Aorta (tissue), 5 donors: ENCODE data around the gene AKAP7. TPM values are rescaled to one million over a fixed set of nuclear protein-coding genes. Genes with fewer than 3 reads are reported as not detected.

Experiments
- ATAC-seq: fragments of 200-7000 bp; cut with Tn5 transposase; one replicate; pipeline ENCODE4 v1.9.1; 2022; ENCODE audit warnings: moderate library complexity; ENCODE audit not compliant: low FRiP score
- DNase-seq, 2 donors: peaks; one replicate each; pipeline ENCODE4 v3.0.0-alpha.2; 2020
- H3K27ac ChIP-seq, 2 donors: one replicate each; pipeline ENCODE4 v1.5.1; 2013; ENCODE audit warnings: low read length in 2 of 2, mild to moderate bottlenecking in 2 of 2, moderate library complexity in 2 of 2, control low read depth in 1 of 2, inconsistent platforms in 1 of 2, low read depth in 1 of 2
- H3K27me3 ChIP-seq, 2 donors: one replicate each; pipeline ENCODE4 v1.6.1; 2013; ENCODE audit warnings: control low read depth in 1 of 2, low read length in 1 of 2, mild to moderate bottlenecking in 1 of 2, moderate library complexity in 1 of 2; ENCODE audit not compliant: insufficient read depth in 2 of 2, control insufficient read depth in 1 of 2
- H3K36me3 ChIP-seq, 2 donors: one replicate each; pipeline ENCODE4 v1.6.1; 2013; ENCODE audit warnings: control low read depth in 1 of 2, low read length in 1 of 2, mild to moderate bottlenecking in 1 of 2; ENCODE audit not compliant: insufficient read depth in 2 of 2, control insufficient read depth in 1 of 2
- H3K4me1 ChIP-seq, 2 donors: one replicate each; pipeline ENCODE4 v1.6.1; 2013; ENCODE audit warnings: low read length in 2 of 2, control low read depth in 1 of 2, mild to moderate bottlenecking in 1 of 2, moderate library complexity in 1 of 2; ENCODE audit not compliant: insufficient read depth in 2 of 2, control insufficient read depth in 1 of 2
- H3K4me3 ChIP-seq, 2 donors: one replicate each; pipeline ENCODE4 v1.5.1; 2013; ENCODE audit warnings: low read length in 2 of 2, control low read depth in 1 of 2, mild to moderate bottlenecking in 1 of 2
- H3K9me3 ChIP-seq: one replicate; pipeline ENCODE4 v1.6.1; 2013; ENCODE audit warnings: mild to moderate bottlenecking, low read length; ENCODE audit not compliant: control insufficient read depth
- WGBS, 2 donors: extraction: QIAGEN DNeasy Blood & Tissue Kit; methylation state at CpG; one replicate each; pipeline ENCODE4 v1.1.7; 2013; 5-methylcytosine and 5-hydroxymethylcytosine counted together
- intact Hi-C, 2 donors: fragments of 100-400 bp; cut with DNase I; formaldehyde crosslinking; loops; one replicate each; pipeline versions ENCODE4 v1.14.2 to v1.15.0; 2022
- polyA plus RNA-seq, 2 donors: library from polyadenylated mRNA; stranded (reverse); fragments of 200-250 nt; gene quantifications; one replicate each; pipeline ENCODE4 v1.2.3, GENCODE V29; 2013
- total RNA-seq, 2 donors: library from RNA; stranded (reverse); fragmentation: NEBNext Ultra II Directional; extraction: Animal tissue kit (Norgen Biotek cat#: 25700); gene quantifications; one replicate each; pipeline ENCODE4 v1.2.1, GENCODE V29; 2021
- donor health status: healthy with polysubstance abuse.
- donor health status: Bipolar disorder and iron deficiency.
- donor health status: DM: no; HTN: no; CAD: no.
- donor health status: DM: no; HTN: no; CAD: no.
- donor health status: DM: yes; HTN: yes; CAD: no.

AKAP7 gene
- total and polyA plus RNA-seq, 4 donors: 5.4 to 9.1 (median 7.6) TPM

DNA sequence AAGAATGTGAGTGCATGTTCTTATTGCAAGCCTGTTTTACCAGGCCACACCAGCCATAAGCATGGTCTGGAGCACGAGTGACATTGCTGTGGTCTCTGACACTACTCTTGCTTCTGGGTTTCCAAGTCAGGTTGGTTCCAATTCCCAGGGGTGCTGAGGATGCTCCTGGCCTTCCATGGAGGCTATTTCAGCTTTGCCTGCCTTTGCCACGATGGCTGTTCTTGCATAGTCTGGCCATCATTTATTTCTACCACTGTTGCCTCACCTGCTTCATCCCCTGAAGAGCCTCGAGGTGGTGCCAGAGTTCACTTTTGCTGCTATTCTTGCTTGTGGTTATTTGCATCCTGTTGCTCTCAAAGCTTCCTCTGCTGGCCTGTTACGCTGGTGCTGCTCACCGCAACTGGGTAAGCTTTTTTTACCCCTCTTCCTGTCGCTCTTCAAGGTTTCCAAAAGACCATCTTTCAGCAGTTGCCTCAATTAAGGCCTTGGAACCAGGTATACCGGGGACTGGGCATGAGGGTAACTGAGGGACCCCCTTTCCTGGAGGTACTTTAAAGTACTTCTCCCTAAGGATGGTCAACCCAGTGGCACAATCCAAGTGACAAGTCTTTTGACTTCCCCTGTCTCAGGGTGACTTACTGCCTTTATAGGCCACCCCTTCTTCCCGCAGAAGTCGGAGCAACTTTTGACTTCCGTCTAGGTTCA is 64.5 kb downstream of the AKAP7 start:
- WGBS, 2 donors: 66 to 67% methylated on average over 10 of the region's 10 CpGs
- no peaks in the 10 kb centered on the region for H3K4me1 ChIP-seq
- no peaks in the 10 kb centered on the region for H3K9me3 ChIP-seq
- H3K27me3 ChIP-seq: no peaks in the 10 kb centered on the region
- ATAC-seq: no peak
- peaks cover 0 to 2% of the 10 kb centered on the region in 2 donors for H3K36me3 ChIP-seq
- intact Hi-C loops: no loop called here
- no peak overlapping the region for H3K27ac ChIP-seq
- DNase-seq: peak in 1 of 2 donors; percentile 54
- H3K4me3 ChIP-seq: no peak overlapping the region

DNA sequence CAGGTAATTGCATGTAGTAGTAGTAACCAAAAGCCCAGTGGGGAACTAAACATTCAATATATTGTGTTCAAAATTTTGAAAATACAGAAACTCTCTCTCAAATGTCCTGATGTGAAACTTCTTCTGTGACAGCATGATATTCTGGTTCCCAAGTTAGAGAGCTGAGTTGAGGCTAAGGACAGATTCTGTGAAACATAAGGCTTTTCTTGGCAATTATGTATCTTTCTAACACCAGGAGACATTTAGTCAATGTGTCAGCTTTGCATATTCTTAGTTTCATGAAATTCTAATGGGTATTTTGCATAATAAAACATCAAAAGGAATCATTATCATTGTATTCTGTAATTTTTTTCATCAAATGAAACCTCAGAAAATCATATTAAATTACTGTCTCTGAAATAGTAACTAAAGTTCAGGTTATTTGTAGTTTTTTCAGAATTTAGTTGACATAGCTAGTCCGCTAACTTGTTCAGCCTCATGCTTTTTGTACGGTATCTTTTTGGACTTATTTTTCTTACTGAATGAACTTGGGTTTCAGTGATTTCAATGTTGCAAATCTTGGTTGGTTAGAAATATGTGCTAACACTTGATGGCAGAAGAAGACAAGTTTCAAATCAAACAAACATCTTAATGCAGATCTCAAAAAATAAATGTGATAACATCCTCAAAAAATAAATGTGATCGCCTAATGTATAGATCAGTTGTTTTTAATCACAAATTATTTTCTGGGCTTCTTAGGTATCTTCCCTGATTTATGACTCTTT is 70.4 kb downstream of the AKAP7 start:
- H3K36me3 ChIP-seq: peaks cover 2% of the 10 kb centered on the region in 2 donors
- DNase-seq: no peak
- H3K27me3 ChIP-seq: no peaks in the 10 kb centered on the region
- ATAC-seq: no peak
- H3K27ac ChIP-seq: no peak overlapping the region
- intact Hi-C loops: no loop called here
- H3K9me3 ChIP-seq: no peaks in the 10 kb centered on the region
- H3K4me1 ChIP-seq: no peaks in the 10 kb centered on the region
- no peak overlapping the region for H3K4me3 ChIP-seq
- WGBS, 2 donors: 80 to 81% methylated on average over 3 of the region's 3 CpGs

DNA sequence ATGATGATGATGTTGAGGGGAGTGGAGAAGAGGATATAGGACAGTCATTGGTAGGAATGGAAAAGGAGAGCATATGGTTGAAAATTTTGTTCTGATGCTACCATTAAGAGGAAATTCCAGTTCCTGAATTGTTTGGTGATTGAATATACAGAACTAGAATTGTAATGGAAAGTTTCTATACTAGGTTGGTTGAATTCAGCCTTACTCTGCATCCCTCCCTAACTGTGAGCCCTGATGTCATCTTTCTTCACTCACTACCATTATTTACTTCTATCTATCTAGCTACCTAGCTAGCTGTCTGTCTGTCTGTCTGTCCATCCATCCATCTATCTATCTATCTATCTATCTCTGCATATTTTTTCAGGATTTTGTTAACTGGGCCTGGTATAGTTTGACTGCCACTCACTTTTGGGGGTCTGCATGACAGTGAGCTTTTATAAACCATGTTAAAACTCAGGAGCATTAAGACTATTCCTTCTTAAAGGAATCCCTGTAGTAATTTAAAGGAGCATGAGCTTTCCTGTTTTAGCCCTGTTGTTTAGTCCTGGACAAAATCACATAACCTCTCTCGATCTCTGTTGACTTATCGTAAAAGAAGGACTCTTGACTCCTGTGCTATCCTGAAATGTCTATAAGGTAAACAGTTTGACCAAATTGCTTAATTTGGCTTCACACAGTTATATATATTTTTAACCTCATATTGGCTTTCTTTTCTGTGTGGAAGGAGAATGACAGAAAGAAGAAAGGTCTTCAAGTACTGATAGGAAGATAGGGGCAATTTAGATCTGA is 71.4 kb downstream of the AKAP7 start:
- DNase-seq (no peak), ATAC-seq (no peak)
- H3K4me3 ChIP-seq: no peak overlapping the region
- peaks cover 0 to 5% of the 10 kb centered on the region in 2 donors for H3K36me3 ChIP-seq
- H3K9me3 ChIP-seq: no peaks in the 10 kb centered on the region
- H3K4me1 ChIP-seq: no peaks in the 10 kb centered on the region
- intact Hi-C loops: no loop called here
- no peak overlapping the region for H3K27ac ChIP-seq
- WGBS, 2 donors: 95 to 97% methylated on average over 2 of the region's 2 CpGs
- H3K27me3 ChIP-seq: no peaks in the 10 kb centered on the region

DNA sequence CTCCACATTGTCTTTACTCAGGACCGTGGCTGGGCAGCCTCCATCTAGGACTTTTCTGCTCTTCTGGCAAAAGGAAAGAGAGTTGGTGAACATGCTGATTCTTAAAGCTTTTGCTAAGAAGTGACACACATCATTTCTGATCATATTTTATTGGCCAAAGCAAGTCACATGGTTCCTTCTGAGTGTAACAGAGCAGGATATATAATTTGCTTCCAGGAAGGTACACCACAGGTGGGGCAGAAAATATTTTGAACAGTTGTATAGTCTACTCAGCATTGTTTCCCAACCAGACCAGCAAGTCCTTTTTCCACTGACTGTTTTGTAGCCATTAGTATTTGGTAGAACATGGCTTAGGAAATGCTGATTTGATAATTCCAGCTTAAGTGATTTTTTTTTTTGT is 73.5 kb downstream of the AKAP7 start:
- Histone ChIP-seq H3K27ac (no peak overlapping the region), H3K36me3 (peaks cover 0 to 5% of the 10 kb centered on the region in 2 donors), H3K27me3 (no peaks in the 10 kb centered on the region), H3K4me1 (no peaks in the 10 kb centered on the region), H3K4me3 (no peak overlapping the region), H3K9me3 (no peaks in the 10 kb centered on the region)
- intact Hi-C loops: no loop called here
- no peak for ATAC-seq
- 63 to 68% methylated on average over 1 of the region's 1 CpG for WGBS, 2 donors
- no peak for DNase-seq

DNA sequence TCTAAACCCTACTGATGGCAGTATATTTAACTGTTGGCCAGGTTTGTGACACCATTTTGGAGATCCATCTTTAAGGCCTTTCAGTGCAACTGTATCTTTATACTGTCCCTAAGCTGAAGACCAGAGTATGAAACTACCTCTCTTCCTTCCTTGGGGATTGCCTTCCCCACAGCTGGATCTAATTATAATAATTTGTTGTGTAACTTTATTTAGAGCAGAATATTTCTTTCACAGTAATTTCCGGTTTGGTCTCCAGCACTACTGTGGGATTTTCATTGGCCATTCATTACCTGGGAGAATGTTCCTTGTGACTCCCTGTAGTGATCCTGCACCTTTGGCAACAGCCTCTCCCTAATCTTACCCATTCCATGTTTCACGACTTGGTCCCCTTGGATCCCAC is 75.2 kb downstream of the AKAP7 start:
- H3K36me3 ChIP-seq: peaks cover 0 to 5% of the 10 kb centered on the region in 2 donors
- no peak for DNase-seq
- H3K27ac ChIP-seq: no peak overlapping the region
- no peak overlapping the region for H3K4me3 ChIP-seq
- intact Hi-C loops: no loop called here
- H3K9me3 ChIP-seq: no peaks in the 10 kb centered on the region
- WGBS, 2 donors: 88 to 92% methylated on average over 2 of the region's 2 CpGs
- H3K4me1 ChIP-seq: no peaks in the 10 kb centered on the region
- ATAC-seq: no peak
- no peaks in the 10 kb centered on the region for H3K27me3 ChIP-seq

DNA sequence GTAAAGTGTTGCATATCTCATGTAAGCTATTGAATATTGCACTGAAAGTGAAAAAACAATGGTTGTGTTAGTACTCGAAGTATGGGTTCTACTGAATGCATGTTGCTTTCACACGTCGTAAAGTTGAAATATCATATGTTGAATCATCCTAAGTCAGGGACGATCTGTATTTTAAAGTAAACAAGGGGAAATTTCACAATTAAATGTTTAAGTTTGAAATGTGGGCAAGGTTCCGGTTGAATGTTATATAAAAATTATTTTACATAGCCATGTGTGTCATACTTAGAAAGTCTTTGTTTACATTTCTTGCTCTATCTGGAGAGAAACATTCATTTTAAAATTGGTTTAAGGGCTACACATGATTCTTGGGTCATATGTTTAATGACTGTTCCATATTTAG is 76.8 kb downstream of the AKAP7 start:
- Histone ChIP-seq H3K9me3 (no peaks in the 10 kb centered on the region), H3K27ac (no peak overlapping the region), H3K4me1 (no peaks in the 10 kb centered on the region), H3K36me3 (peaks cover 0 to 5% of the 10 kb centered on the region in 2 donors), H3K4me3 (no peak overlapping the region), H3K27me3 (no peaks in the 10 kb centered on the region)
- DNase-seq (no peak), ATAC-seq (no peak)
- intact Hi-C loops: no loop called here
- 74 to 76% methylated on average over 5 of the region's 5 CpGs for WGBS, 2 donors

DNA sequence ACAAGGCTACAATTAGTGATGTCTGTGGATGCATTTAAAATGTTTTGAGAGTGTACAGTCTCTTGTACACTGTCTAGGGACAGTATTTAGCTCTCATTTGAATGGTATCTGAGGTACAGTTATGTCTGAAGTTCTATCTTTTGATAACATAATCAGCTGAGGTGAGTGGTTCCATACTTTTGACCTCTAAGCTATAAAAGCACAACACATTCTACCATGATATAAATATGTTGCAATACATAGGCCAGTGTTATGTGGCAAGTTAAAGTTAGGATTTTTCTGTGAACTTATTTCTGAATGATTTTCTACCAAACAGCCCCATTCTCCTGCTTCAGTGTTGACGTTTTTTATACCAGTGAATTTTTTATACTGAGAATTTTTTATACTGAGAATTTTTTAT is 77.6 kb downstream of the AKAP7 start:
- 70 to 74% methylated on average over 1 of the region's 1 CpG for WGBS, 2 donors
- no peak overlapping the region for H3K4me3 ChIP-seq
- H3K4me1 ChIP-seq: no peaks in the 10 kb centered on the region
- H3K36me3 ChIP-seq: peaks cover 0 to 5% of the 10 kb centered on the region in 2 donors
- no peak for ATAC-seq
- intact Hi-C loops: no loop called here
- H3K27ac ChIP-seq: no peak overlapping the region
- no peaks in the 10 kb centered on the region for H3K27me3 ChIP-seq
- DNase-seq: no peak
- no peaks in the 10 kb centered on the region for H3K9me3 ChIP-seq

DNA sequence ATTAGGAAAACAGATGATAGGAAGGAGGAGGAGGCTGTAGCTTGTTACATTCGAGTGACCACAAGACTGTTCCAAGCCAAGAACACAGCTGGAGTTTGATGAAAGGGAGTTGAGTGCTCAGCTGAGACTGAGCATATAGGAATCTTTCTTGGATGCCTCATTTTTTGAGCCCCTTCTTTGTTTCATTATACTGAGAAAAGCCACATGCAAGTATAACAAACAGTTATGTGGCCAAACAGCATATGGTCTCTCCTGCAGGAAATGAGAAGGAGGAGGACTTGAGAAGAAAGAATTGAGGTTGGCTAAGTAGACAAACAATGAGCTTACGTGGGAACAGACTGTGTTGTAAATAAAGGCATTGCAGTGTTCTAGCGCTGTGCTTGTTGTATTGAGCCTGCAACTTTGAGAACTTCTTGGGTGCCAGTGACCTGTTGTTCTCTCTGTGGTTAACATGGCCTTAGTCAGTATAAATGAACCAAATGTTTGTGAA is 78.3 kb downstream of the AKAP7 start:
- intact Hi-C loops: no loop called here
- Histone ChIP-seq H3K4me1 (no peaks in the 10 kb centered on the region), H3K27ac (no peak overlapping the region), H3K4me3 (no peak overlapping the region), H3K27me3 (no peaks in the 10 kb centered on the region), H3K9me3 (no peaks in the 10 kb centered on the region), H3K36me3 (peaks cover 0 to 5% of the 10 kb centered on the region in 2 donors)
- DNase-seq (no peak), ATAC-seq (no peak)
- WGBS, 2 donors: 76 to 81% methylated on average over 3 of the region's 3 CpGs
